OCI-LY3 (cell line): ENCODE data around the gene ADM.

Source experiments
- EZH2phosphoT487 ChIP-seq: fragments of 200-600 bp; shearing (Covaris generic); IDR thresholded peaks from 2 replicates; pipeline ENCODE4 v1.6.1; 2018; ENCODE audit warnings: antibody characterized with exemption, mixed run types, low read depth
- TF ChIP-seq, protein P1 (sequence below): fragments of 200-600, 300-600 bp; sonication (generic); IDR thresholded peaks from 2 replicates; pipeline ENCODE4 v1.5.1; 2014; ENCODE audit warnings: antibody characterized with exemption, low read length, low read depth

DNA sequence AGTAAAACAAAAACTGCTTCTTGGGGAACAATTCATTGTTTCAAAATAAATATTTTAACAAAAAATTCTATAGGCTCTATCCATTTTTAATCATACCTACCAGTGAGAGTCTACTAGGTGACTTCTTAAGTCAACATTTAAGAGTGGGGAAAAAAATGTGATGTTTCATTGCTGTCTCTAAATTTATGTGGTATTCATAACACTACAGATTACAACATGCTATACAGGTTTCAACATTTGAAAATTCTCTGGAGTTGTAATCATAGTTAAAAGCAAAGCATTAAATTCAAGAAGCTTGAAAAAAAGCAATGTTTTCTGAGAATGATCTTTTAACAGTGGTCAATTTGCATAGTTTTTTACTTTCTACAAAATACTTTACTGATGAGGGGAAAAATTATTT lies 29.2 kb upstream of the ADM start:
- TF ChIP-seq, protein P1, sequence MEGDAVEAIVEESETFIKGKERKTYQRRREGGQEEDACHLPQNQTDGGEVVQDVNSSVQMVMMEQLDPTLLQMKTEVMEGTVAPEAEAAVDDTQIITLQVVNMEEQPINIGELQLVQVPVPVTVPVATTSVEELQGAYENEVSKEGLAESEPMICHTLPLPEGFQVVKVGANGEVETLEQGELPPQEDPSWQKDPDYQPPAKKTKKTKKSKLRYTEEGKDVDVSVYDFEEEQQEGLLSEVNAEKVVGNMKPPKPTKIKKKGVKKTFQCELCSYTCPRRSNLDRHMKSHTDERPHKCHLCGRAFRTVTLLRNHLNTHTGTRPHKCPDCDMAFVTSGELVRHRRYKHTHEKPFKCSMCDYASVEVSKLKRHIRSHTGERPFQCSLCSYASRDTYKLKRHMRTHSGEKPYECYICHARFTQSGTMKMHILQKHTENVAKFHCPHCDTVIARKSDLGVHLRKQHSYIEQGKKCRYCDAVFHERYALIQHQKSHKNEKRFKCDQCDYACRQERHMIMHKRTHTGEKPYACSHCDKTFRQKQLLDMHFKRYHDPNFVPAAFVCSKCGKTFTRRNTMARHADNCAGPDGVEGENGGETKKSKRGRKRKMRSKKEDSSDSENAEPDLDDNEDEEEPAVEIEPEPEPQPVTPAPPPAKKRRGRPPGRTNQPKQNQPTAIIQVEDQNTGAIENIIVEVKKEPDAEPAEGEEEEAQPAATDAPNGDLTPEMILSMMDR = no peak
- no peak for TF ChIP-seq EZH2phosphoT487
